Sigmoid colon (tissue), 4 donors: Measurements from ENCODE around the gene GSE1.

Experiments
- EP300 ChIP-seq, 4 donors: sonication (generic); formaldehyde crosslinking; IDR thresholded peaks; one replicate each; pipeline ENCODE4 v1.6.1; 2017; ENCODE audit warnings: antibody characterized with exemption in 4 of 4
- POLR2A ChIP-seq, 2 donors: fragments of 450-650 bp; IDR thresholded peaks; one replicate each; pipeline ENCODE4 v1.6.1; 2016; ENCODE audit warnings: antibody characterized with exemption in 2 of 2, mild to moderate bottlenecking in 2 of 2, moderate library complexity in 2 of 2
- POLR2AphosphoS5 ChIP-seq, 4 donors: sonication (generic); formaldehyde crosslinking; IDR thresholded peaks; one replicate each; pipeline ENCODE4 v1.6.1; 2017; ENCODE audit warnings: antibody characterized with exemption in 4 of 4
- TF ChIP-seq, protein P1 (sequence below), 4 experiments: fragments of 450-650 bp in 3 of 4; fragments of 200-600 bp in 1 of 4; IDR thresholded peaks; one replicate each; pipeline ENCODE4 v1.5.1; 2016 to 2019; ENCODE audit warnings: antibody characterized with exemption in 4 of 4, mild to moderate bottlenecking in 3 of 4, moderate library complexity in 2 of 4

DNA sequence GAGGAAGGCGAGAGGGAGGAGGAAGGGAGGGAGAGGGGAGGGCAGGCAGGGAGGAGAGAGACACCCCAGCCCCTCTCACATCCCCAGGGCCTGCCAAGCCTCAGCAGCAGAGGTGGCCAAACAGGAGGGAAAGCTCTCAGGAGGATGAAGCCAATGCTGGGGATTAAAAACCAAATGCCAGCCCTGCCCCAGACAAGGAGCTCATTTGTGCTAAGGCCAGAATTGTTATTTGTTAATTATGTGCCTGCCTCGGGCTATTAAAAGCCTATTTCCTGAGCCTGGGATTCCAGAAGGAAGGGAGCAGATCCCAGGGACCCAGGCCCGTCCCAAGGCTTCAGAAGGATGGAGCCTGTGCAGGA is 103.5 kb downstream of the GSE1 start:
- TF ChIP-seq, protein P1, sequence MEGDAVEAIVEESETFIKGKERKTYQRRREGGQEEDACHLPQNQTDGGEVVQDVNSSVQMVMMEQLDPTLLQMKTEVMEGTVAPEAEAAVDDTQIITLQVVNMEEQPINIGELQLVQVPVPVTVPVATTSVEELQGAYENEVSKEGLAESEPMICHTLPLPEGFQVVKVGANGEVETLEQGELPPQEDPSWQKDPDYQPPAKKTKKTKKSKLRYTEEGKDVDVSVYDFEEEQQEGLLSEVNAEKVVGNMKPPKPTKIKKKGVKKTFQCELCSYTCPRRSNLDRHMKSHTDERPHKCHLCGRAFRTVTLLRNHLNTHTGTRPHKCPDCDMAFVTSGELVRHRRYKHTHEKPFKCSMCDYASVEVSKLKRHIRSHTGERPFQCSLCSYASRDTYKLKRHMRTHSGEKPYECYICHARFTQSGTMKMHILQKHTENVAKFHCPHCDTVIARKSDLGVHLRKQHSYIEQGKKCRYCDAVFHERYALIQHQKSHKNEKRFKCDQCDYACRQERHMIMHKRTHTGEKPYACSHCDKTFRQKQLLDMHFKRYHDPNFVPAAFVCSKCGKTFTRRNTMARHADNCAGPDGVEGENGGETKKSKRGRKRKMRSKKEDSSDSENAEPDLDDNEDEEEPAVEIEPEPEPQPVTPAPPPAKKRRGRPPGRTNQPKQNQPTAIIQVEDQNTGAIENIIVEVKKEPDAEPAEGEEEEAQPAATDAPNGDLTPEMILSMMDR (IDR thresholded peaks at IDR 0.05) = no peak
- TF ChIP-seq POLR2AphosphoS5 (IDR thresholded peaks at IDR 0.05) = no peak
- TF ChIP-seq POLR2A (IDR thresholded peaks at IDR 0.05) = no peak
- TF ChIP-seq EP300 (IDR thresholded peaks at IDR 0.05) = no peak
